HuH-7.5 (cell line): Measurements from ENCODE around the gene APPBP2.
"Not testable (repeated sequence)": the region's sequence is repeated elsewhere in the genome, so short reads cannot be mapped to it uniquely, and the experiment has no call there.

Experiments
- DNase-seq: peaks from one replicate; pipeline ENCODE4 v3.0.0; 2011; ENCODE audit warnings: low spot score

The APPBP2 gene, protein sequence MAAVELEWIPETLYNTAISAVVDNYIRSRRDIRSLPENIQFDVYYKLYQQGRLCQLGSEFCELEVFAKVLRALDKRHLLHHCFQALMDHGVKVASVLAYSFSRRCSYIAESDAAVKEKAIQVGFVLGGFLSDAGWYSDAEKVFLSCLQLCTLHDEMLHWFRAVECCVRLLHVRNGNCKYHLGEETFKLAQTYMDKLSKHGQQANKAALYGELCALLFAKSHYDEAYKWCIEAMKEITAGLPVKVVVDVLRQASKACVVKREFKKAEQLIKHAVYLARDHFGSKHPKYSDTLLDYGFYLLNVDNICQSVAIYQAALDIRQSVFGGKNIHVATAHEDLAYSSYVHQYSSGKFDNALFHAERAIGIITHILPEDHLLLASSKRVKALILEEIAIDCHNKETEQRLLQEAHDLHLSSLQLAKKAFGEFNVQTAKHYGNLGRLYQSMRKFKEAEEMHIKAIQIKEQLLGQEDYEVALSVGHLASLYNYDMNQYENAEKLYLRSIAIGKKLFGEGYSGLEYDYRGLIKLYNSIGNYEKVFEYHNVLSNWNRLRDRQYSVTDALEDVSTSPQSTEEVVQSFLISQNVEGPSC

DNA sequence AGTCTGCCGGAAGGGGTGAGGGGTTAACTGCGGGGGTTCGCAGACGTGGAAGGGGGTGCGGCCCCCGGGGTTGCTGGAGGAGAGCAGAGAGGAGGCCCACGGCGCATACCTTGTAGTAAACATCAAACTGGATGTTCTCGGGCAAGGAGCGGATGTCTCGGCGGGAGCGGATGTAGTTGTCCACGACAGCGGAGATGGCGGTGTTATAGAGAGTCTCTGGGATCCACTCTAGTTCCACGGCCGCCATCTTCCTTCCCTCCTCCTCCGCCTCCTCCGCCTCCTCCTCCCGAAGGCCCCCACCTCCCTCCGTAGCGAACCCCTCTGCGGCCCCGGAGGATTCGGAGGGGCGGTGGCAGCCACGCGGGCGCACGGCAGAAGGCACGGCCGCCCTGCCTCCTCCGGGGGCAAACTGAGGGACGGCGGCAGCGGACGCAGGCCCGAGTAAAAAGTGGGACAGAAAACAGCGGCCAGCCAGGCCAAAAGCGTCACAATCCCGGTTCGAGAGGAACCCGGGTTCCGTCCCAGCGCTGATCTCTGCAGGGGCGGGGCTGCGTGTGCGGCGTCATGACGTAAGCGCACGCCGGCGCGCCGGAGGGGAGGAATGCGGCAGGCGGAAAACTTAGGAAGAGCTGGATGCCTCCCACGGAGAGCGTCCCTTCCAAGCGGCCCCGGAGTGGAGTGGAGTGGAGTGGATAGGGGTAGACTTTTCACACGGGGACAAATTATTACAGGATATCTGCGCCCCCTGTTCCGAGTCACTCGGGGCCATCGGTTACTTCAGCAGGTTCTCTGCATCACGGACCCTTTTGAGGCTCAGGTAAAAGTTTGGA, at the start of gene APPBP2:
APPBP2 (minus strand) TSS at position 558 of the 830 bp plus-strand sequence; CDS start at position 247, 311 bp downstream.
- peak; percentile 99 for DNase-seq

DNA sequence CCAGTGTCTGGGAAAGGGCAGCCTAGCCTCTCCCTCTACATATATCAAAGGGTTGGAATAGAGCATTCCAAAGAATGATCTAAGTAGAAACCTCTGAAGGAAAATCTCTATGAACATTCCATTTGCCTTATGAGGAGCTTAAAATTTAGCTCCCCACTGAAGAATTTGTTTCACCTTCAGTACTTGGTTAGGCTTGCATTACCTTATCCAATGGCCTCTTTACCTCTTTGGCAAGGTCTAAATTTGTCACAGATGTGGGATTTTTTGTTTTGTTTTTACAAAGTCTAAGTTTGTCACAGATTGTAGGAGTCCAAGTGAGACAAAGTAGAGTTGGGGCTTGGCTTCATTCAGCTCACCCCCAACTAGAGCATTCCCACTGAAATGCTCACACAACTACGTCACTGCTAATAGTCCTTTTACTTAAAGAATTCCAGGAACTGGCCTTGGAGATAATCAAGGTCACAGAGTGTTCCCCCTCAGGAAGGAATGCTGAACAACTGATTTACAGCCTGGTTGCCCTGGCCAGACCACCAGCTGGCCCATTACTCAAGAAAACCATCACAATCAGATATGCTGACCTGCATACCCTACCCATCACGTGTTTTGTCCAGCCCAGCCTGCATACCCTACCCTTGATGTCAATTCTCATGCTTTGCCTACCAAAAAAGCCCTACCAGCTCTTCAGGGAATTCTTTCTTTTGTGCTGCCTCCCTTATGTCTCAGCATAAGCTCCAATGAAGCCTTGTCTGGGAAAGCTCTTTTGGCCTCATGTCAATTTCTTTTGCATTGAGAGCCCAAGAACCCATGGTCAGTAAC, 47.4 kb upstream of the APPBP2 start:
- no peak for DNase-seq

DNA sequence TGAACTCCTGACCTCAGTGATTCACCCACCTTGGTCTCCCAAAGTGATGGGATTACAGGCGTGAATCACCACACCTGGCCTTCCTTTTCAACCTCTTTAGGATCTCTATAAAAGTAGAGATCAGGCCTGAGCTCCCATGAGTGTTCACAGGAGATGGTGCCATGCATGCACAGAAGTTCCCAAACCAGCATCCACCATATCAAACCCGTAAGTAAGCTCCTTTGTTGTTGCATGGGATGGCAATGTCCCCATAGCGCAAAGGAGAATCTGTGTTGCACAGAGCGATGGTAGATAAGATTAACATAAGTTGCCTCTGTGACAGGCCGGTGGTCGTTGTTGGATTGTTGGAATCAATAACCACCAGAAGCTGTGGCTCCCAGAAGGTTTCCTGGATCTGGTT, 39.2 kb upstream of the APPBP2 start:
- no peak for DNase-seq

DNA sequence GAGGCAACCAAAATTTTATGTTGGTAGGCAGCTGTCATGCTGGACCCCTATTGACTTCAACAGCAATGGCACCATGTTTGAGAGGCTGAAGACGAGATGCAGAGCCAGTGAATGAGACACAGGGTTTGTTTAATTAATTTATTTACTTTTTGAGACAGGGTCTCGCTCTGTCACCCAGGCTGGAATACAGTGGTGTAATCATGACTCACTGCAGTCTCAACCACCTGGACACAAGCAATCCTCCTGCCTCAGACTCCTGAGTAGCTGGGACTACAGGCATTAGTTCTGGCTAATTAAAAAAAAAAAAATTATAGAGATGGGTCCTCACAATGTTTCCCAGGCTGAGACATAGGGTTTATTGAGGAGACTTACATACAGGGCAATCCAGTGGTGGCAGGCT, 37.7 kb upstream of the APPBP2 start:
- DNase-seq, result no peak

DNA sequence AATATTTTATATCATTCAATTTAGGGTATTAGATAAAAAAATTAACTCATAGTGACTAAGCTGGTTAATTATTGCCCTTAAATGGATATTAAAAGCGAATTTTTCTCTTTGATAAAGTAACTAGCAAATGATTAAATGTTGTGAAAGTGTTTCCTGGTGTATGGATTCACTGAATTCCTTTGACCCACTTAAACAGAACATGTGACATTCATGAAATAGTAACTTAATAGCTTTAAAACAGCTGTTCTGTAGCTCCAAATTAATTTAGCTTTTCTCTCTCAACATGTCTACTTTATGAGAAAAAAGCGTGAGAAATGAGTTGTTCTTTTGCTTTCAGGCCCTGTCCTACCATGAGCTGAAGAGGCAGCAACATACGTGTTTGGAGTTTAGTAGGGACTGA, 36.4 kb upstream of the APPBP2 start:
- no peak for DNase-seq

DNA sequence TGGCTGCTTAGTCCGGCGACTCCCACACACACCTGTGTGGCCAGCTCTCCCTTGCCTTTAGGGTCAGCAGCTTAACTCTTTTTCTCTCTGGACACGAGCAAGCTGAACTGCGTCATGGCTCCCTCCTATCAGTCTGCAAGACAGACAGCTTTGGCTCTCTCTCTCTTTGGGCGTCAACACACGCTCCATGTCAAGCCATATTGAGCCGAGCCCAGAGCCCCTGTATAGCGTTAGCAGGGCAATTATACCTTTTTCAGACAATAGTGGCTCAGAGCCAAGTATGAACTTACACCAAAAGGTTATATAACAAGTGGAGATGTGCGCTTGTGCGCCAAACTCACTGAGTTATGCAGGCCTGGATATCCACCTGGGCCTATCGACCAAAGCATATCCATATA, 34.8 kb upstream of the APPBP2 start:
- no peak for DNase-seq

DNA sequence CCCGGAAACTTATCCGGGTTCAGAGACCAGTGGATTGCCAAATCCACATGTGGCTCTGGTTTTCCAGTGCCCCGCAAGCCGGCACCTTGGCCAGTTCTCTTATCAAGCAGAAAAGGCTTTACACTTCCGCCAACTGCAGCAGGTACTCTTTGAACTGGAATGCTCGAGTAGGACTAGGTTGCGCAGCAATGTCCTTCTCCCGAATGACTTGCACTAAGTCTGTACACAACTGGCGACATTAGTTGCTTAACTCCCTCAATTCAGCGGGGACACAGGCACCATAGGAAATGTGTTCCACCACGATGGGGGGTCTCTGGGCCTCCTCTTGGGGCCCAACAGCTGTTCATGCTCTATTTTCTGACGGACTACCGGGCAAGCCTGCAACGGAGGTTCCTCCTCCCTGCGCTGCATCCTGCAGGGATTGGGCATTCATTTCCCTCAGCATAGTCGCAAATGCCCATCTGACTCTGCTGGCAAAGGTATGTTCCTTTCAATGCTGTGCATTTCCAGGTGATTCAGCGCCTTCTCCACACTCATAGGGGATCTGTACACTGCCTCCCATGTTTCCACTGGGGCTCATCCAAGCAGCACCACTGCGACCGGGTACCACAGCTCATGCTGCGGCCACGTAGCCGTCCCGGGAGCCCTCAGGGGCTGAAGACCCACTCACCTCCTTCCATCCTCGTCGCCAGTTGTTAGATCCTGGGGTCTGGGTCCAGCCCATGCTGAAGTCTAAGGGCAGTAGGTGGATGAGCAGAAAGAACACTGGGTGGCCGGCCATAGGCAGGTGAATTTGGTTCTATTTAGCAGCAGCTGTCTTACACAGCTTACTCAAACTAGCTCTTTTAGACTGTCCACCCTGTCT, 34.2 kb upstream of the APPBP2 start:
- no peak for DNase-seq

DNA sequence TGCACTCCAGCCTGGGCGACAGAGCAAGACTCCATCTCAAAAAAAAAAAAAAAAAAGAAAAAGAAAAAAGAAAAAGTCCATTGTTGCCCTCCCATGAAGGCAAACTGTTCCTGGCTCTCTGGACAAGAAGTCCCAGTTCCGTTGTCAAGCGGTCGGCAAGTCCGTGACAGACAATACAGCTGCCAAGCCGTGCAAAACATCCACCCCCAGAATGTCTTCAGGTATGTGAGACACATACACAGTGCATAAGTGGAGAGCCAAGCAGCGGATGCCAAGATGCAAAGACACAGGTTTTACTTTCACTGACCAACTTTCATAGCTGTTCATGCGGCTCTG, 33.6 kb upstream of the APPBP2 start:
- DNase-seq, result no peak

DNA sequence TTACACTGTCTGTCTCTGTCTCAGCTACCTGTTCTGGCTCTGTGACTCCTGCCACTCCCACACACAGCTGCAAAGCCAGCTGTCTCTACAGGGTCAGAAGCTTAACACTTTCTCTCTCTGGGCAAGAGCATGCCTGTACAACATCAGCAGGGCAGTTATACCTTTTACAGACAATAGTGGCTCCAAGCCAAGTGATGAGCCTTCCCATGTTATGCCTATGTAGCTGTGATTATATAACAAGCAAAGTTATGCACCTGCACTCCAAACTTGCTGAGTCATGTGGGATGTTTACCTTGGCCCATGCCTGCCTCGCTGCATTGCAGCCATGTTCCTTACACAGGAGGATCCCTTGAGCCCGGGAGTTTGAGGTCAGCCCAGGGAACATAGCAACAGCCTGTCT, 31.8 kb upstream of the APPBP2 start:
- no peak for DNase-seq

DNA sequence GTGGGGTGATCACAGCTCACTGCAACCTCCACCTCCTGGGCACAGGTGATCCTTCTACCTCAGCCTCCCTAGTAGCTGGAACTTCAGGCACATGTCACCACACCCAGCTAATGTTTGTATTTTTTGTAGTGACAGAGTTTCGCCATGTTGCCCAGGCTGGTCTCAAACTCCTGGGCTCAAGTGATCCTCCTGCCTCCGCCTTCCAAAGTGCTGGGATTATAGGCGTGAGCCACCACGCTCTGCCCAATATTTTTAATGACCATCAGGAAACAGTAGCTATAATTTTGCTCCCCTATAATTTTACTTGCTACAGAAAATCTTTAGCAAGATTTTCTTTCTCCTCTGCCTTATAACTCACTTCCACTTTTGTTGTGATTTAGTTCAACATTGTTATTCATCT, 29.7 kb upstream of the APPBP2 start:
- DNase-seq, result no peak

DNA sequence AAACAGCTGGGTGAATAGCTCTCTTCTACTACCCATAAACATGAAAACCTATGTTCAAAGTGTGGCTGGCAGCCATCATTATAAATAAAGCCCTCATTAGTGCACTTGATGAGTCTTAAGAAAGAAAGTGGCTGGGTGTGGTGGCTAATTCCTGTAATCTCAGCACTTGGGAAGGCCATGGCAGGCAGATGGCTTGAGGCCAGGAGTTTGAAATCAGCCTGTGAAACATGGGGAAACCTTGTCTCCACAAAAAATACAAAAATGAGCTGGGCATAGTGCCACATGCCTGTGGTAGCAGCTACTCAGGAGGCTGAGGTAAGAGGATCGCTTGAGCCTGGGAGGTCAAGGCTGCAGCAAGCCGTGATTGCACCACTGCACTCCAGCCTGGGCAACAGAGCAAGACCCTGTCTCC, 28.3 kb upstream of the APPBP2 start:
- DNase-seq, result no peak

DNA sequence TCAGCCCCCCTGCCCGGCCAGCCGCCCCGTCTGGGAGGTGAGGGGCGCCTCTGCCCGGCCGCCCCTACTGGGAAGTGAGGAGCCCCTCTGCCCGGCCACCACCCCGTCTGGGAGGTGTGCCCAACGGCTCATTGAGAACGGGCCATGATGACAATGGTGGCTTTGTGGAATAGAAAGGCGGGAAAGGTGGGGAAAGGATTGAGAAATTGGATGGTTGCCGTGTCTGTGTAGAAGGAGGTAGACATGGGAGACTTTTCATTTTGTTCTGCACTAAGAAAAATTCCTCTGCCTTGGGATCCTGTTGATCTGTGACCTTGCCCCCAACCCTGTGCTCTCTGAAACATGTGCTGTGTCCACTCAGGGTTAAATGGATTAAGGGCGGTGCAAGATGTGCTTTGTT, 26.2 kb upstream of the APPBP2 start:
- DNase-seq, result not testable (repeated sequence)

DNA sequence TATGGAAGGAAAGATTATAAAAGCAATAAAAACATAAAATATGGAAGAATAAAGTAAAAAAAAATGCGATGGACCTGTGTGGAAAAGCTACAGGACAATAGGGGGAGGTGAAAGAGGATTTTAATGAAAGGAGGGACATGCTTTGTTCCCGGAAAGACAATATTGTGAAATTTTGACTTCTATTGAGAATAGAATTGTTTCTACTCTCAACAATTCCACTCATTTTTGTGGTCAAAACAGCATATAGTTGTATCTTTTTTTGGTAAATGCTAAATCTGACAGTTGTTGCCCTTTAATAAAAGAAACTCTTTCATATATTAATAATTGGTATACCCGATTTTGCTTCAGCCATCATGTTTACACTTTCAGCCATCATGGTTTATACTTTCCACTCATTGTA, 22.9 kb upstream of the APPBP2 start:
- DNase-seq, result no peak

DNA sequence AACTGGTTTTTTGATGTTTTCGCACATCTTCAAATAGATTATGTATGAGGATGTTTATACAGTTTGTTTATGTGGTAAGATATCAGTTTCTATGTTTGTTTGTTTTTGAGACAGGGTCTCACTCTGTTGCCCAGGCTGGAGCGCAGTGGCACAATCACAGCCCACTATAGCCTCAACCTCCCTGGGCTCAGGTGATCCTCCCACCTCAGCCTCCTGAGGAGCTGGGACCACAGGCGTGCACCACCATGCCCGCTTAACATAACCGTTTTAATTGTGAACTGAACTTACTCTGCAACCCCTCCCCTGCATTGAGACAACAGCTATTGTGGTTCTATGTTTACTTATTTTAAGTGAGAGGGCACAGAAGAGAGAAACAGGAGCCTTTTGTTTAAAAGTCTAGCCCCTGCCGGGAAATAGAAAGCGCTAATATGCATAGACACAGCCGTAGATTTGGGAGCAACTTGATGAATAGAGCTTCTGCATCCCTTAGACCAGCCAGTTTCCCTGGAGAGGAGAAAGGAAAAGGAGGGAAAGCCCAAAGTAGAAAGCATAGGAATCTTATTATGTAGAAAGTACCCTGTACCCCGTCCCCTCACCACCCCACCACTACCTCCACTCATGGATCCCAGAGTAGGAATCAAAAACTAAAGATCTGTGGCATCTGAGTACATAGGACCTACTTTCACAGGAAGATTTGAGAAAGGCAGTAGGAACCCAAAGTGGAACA, 19.6 kb upstream of the APPBP2 start:
- no peak for DNase-seq

DNA sequence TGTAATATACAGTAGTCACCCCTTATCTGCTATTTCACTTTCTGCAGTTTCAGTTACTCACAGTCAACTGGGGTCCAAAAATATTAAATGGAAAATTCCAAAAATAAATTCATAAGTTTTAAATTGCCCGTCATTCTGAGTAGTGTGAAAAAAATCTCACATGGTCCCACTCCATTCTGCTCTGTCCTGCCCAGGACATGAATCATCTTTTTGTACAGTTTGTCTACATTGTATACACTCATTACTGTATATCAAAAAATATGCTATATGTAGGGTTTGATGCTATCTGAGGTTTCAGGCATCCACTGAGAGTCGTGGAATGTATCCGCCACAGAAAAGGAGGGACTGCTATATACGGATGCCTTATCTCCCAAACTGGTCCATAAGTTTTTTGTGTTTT, 16.0 kb upstream of the APPBP2 start:
- no peak for DNase-seq

DNA sequence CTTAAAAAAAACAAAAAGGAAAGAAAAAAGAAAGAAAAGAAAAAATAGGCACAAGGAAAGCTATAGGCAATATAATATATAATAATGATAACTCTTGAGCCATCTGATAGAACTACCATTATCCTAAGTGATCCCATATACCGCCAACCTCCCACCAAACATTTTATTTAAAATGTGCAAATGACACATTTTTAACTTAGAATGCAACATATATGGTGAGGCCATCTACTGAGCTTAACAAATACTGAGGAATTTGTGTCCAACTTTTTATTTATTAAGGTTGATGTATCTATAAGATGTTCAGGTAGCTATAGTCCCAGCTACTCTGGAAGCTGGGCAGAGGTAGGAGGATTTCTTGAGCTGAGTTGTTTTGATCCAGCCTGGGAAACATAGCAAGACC, 14.4 kb upstream of the APPBP2 start:
- no peak for DNase-seq

DNA sequence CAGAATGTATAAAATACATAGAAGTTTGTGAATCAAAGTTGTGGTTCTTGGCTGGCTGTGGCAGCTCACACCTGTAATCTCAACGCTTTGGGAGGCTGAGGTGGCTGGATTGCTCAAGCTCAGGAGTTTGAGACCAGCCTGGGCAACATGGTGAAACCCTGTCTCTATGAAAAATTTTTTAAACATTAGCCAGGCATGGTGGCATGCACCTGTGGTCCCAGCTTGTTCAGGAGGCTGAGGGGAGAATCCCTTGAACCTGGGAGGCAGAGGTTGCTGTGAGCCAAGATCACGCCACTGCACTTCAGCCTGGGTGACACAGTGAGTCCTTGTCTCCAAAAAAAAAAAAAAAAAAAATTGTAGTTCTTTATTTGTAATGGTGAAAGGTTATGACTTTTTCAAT, 13.8 kb upstream of the APPBP2 start:
- no peak for DNase-seq

DNA sequence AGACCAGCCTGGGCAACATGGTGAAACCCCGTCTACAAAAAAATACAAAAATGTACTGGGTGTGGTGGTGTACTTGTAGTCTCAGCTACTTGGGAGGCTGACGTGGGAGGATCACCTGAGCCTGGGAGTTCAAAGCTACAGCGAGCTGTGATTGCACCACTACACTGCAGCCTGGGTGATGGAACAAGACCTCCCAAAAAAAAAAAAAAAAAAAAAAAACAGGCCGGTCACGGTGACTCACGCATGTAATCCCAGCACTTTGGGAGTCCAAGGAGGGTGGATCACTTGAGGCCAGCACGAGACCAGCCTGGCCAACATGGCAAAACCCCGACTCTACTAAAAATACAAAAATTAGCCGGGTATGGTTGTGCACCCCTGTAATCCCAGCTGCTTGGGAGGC, 12.7 kb upstream of the APPBP2 start:
- DNase-seq, result no peak

DNA sequence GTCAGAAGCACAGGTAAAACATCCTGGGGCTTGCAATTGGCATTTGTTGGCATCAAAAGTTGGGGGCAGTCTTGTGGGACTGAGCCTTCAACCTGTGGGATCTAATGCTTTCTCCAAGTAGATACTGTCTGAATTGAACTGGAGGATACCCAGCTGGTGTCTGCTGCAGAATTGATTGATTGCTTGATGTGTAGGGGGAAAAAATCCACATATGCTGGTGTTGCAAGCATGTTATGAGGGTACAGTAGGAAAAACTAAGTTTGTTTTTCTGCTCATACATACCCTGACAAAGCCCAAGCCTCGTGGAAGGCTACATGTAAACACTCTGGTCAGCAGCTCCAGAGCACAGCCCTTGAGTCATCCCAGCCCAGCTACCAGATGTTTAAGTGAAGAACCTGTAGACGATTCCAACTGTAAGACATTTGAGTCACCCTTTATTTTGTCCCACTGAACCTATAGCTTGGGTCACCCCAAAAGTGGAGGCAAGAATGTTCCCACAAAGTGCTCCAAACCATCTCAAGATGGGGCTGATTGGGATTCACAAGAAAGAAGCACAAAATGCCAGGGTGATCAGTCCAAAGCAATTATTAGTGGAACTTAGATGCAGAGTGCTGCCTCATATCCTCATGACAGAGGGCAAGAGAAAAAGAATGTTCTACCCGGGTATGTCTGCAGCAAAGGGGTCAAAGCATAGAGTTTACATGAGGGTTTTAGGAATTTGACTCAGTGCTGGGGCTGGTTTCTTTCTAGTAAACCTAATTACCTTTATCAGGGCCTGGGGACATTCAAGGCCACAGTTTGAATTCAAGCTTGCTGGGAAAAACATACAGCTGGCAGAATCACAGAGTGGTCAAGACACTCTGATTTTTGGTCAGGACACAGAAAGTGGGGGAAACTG, 9.6 kb upstream of the APPBP2 start:
- DNase-seq, result no peak
